GM21529 (cell line): ENCODE data around the gene RXRB.

ENCODE experiments used
- ATAC-seq: cut with Tn5 transposase; IDR thresholded peaks from one replicate; pipeline ENCODE4 v1.9.1; 2021; ENCODE audit not compliant: unreplicated experiment

RXRB gene

DNA sequence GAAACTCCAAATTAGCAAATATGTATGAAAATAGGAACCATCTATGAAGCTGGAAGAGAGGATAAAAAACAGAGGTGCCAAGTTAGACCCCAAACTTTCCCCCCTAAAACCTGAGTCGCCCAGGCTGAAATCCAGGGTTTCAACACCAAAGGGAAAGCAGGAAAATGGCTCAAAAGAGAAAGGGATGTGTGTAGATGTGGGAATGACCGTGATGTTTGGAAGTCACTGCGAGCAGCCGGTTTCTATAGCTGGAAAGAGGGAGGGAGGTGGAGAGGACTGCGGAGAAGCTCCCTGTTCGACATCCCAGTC, 12.3 kb upstream of the RXRB start:
- no peak for ATAC-seq

- no peak for ATAC-seq
Observed at GRCh38 chr6:33211666-33212422, 11.4 kb upstream of the RXRB start.

- no peak for ATAC-seq
Observed at GRCh38 chr6:33211136-33211535, 10.7 kb upstream of the RXRB start.

GRCh38 chr6:33209856-33210255, 9.4 kb upstream of the RXRB start:
- ATAC-seq = no peak

GRCh38 chr6:33208091-33208967, 7.9 kb upstream of the RXRB start, which contains the start of gene RING1:
Gene RING1 (plus strand): TSS chr6:33208500. CDS start chr6:33208823, 323 bp downstream.
- ATAC-seq = peak; percentile 45

DNA sequence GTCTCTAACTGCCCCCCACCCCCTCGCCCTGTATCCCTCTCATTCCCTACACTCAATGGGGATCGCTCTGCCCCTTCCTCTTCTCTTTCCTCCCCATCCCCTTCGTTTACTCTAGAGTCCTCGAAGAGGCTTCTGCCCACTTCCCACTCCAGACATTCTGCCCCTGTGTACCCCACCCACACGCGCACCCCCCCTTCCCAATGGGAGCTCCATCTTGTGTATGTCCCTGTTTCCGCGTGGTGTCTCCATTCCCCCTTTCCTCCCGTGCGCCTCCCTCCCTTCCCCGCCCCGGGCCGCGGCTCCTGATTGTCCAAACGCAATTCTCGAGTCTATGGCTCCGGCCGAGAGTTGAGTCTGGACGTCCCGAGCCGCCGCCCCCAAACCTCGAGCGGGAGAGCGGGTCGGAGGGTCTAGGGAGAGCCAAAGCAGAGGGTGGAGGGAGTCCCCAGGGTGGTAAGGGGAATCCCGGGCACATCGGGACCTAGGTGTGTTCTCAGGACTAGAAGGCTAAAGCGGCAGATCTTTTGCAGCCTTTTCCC, 7.2 kb upstream of the RXRB start:
- no peak for ATAC-seq

GRCh38 chr6:33206864-33207551, 6.5 kb upstream of the RXRB start:
- no peak for ATAC-seq

DNA sequence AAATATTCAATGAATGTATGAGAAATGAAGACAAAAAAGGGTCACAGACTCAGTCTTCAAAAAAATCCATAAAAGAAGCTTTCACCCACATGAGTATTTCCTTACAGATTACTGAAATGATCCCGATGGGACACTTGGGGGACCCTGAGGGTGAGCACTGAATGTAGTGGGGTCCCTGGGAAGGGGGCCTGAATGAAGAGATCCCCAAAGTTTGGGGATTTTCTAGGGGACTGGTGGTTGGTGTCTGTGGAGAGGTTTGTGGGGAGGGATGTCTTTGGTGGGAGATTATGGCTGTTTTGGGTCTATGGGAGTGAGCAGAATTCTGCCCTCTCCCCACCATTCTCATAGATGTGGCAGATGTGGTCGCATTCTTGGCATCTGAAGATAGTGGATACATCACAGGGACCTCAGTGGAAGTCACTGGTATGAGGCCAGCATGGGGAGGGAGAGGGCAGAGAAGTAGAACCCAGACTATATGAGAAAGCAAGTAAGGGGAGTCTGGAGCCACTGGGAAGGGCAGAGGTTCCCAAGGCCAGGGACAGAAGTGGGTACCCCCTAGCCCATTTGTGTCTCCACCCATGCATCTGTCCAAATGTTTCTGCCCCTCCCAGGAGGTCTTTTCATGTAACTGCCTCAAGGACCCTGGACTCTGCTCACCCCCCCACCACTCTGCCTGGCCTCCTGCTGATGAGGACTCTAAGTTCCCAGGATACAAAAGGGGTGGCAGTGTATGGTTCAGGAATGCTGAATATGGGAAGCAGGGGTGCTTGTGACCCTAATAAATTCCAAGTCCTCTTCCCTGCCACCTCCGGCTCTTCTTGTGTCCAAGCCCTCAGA, 5.8 kb upstream of the RXRB start:
- ATAC-seq = no peak

GRCh38 chr6:33205191-33206026, 4.9 kb upstream of the RXRB start:
- no peak for ATAC-seq

GRCh38 chr6:33204415-33205190, 4.1 kb upstream of the RXRB start, which contains the start of gene HSD17B8:
Gene HSD17B8 (plus strand): TSS chr6:33204655. CDS start chr6:33204669, 14 bp downstream.
- ATAC-seq = peak; percentile 49

DNA sequence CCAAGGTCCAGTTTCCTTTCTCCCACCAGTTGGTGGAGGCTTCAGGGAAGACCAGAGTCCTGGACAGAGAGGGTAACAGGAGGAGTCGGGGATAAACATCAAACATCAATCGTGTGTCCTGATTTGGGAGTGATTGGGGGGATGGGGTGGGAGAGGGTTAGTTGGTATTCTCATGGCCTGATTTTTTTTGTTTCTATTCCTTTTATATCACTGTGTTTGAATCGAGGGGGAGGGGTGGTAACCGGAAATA, 3.6 kb upstream of the RXRB start:
- no peak for ATAC-seq

GRCh38 chr6:33203443-33204164, 3.1 kb upstream of the RXRB start:
- no peak for ATAC-seq

DNA sequence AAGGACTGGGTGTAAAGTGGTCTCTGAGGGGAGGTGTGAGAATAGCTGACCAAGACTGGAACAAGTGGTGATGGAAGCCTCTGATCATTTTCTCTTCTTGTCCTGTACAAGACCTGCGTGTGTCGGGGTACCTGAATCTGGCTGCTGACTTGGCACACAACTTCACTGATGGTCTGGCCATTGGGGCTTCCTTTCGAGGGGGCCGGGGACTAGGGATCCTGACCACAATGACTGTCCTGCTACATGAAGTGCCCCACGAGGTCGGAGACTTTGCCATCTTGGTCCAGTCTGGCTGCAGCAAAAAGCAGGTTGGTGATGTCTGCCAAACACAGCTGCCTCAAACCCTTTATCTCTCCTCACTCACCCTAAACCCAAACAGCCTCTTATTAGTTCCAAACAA, 2.3 kb upstream of the RXRB start:
- no peak for ATAC-seq

DNA sequence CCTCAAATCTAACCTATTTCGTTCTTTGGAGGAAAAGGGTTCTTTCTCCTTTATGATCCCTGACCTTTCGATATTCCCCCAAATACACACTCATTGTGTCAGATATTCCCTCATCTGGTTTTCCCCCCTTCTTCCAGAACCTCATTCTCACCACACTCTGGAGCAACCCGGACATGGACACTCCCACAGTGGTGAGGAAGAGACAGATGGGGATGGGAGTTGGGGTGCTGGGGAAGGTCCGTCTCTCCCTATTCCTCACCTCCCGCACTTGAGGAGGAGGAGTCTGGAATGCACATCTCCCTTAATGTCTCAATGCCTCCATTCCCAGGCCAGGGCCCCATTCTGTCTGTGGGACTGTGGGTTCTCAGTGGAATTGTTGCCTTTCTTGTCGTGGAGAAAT, 1.5 kb upstream of the RXRB start:
- ATAC-seq = no peak

GRCh38 chr6:33201147-33201545, 681 bp upstream of the RXRB start:
- ATAC-seq = no peak

- ATAC-seq = peak; percentile 22
Observed at GRCh38 chr6:33199687-33200218, 712 bp downstream of the RXRB start.

DNA sequence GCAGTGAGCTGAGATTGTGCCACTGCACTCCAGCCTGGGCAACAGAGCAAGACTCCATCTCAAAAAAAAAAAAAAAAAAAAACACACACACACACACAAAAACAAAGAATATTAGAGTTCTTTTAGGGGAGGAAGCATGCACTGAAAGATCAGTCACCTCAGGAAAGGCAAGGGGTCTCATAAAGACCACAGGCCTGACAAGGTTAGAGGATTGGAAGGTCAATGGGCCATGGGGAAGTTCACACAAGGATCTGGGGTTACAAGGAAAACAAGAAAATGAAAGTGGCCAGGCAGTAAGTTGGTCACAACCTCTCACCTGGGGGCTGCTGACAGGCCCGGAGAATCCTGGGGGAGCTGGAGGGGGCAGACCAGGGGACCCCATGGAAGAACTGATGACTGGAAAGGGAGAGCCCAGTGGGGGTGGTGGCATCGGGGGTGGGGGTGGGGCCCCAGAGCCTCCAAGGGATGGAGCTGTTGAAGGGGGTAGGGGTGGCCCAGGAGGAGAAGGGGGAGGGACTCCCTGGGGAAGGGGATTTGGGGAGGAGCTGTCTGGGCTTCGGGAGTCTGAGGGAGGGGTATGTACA, 1.5 kb downstream of the RXRB start:
- ATAC-seq = no peak
